Right renal cortex interstitium (tissue), 3 donors: Measurements from ENCODE around the gene KDM5C. TPM values are rescaled to one million over a fixed set of nuclear protein-coding genes. Genes with fewer than 3 reads are reported as not detected.
"Not testable (repeated sequence)": the region's sequence is repeated elsewhere in the genome, so short reads cannot be mapped to it uniquely, and the experiment has no call there.

Experiments
- DNase-seq, 3 donors: peaks; one replicate each; pipeline ENCODE4 v3.0.0-alpha.2; 2013; ENCODE audit warnings: low read depth in 3 of 3, low spot score in 2 of 3
- polyA plus RNA-seq, 3 donors: library from polyadenylated mRNA; unstranded; fragments of 120-200 nt; gene quantifications; one replicate each; pipeline ENCODE4 v1.2.1, GENCODE V29; 2013; ENCODE audit not compliant: insufficient read length in 3 of 3

KDM5C gene
- polyA plus RNA-seq, 3 donors = 59.8 to 71.3 (median 66.8) TPM

DNA sequence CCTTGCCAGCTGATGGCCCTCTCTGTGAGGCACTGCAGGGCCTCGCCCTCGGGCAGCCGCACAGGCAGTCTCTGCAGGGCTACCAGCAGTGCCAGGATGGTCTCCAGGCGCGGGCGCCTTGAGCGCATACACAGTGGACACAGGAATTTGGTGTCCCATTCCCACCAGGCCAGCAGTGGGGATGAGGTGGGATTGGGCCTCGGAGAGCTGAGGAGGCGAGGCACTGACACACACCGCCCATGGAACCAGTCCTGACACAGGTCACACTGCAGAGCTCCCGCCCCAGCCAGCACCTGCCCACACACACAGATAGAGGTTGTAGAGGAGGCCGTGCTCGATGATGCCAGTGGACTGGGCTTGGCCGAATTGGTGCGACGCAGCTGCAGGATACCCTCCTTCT, 30.7 kb downstream of the KDM5C start:
- DNase-seq = no peak

DNA sequence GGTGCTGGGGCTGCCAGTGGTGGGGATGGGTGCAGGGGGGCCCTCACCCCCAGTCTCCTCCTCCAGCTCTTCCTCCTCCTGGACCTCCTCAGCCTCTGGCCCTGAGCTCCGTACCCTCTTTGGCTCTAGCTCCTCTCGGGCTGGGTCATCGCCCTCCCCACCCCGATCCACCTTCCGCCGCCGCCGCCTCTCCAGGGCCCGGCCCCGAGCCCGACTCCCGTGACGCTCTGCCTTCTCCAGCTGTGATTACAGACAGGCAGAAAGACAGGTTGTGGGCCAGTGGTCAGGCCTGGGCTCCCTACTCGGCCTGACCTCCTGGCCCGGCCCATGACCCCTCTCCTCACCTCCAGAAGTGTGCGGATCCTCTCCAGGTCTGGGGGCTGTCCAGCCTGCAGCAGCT, 31.9 kb downstream of the KDM5C start:
- no peak for DNase-seq

DNA sequence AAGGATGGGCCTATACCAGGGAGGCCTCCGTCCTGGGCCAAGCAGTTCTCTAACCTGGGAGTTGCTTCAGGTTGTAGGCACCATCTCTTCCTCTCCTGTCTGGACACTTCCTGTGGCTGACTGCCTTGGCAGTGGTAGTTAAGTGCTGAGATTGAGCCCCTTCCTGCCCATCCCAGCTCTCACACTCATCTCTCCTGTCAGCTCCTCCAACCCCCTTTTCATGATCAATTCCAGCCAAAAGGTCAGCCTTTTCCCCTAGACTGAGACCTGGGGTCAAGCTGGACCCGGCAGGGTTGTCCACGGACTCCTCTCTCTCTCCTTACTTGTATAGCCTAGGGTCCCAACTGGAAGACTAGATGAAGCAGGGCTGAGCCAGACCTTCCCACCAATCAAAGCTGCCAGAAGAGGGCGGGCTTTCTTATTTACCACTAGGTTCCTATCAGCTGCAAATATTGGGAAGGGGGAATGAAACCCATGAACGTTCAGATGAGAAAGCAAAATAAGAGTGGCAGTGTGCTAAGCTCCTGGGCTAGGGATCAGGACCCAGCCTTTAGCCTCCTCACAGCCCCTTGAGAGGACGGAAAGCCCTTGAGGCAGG, 34.5 kb downstream of the KDM5C start:
- no peak for DNase-seq

DNA sequence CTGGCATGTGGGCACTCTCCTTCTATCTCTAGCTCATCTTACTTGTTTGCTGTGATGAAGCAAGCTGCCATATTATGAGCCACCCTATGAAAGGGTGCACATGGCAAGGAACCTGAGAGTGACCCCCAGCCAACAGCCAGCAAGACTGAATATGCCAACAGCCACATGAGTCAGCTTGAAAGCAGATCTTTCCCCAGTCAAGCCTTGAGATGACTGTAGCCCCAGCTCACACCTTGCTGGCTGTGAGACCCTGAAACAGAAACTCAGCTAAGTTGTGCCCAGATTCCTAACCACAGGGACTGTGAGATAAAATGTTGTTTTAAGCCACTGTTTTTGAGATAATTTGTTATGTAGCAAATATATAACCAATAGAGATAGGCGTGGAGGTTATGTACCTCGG, 36.2 kb downstream of the KDM5C start:
- no peak for DNase-seq

DNA sequence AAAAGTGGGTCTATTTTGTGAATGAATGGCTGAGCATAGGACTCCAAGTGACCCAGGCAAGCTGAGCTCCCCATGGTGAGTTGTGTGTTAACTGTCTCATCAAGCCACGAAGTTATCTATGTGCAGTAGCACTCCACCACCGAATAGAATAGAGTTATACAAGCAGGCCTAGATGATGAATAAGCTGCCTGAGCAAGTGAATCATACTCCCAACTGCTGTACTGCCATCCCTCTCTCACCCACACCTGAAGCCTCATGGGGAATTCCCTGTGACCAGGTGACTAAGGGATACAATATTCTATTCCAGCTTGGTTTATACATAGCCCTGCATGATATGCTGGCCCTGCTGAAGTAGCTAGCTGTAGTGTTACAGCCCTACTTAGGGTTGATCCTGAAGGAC, 38.7 kb downstream of the KDM5C start:
- DNase-seq = no peak

DNA sequence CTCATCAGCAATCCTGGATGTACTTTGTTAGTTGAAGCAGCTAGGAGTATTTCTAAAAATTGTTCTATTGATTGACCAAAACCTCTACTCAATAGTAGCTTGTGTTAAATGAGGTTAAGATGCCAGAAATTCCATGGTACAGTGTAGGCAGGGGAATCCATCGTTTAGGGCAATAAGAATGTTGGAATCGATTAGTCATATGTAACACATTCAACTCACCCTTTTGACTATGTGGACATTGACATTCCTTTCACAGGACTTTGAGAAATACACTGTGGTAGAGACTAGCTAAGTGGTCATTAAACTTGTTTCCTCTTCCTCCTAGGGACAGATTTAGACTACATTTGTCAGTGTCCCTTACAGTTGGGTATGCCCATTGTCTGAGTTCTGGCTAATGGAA, 40.2 kb downstream of the KDM5C start:
- no peak for DNase-seq

DNA sequence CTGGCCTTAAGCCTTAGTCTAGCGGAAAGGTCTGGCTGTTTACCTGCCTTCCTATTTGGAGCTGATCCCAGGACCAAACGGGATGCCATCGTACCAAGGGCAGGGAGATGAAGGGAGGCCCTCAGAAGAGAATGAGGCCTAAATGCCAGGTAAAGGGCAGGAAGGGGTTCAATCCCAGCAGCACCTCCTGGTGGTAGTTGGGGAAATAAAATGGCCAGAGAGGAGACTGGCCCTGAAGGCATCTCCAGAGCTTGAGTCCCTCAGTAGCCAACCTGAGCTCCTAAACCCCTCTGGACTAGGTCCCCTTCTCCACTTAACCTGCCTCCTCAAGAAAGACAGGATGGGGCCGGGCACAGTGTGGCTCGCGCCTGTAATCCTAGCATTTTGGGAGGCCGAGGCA, 53.7 kb downstream of the KDM5C start:
- DNase-seq = no peak

DNA sequence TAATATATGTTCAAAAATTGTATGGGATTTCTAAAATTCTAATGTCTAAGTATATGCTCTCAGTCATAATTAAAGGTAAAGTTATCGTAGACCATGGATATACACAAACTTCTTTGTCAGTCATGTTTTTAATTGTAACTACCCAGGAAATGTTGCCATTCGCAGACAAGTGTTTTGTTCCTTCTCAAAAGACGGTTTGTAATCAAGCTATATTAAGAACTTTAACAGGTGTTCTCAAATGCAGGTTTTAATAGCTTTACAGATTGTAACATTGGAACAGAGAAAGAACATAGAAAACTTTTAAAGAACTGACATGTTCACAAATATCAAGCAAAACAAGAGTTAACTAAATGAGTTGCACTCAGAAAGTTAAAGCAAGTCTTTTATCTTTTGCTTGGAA, 58.9 kb downstream of the KDM5C start:
- DNase-seq = no peak

DNA sequence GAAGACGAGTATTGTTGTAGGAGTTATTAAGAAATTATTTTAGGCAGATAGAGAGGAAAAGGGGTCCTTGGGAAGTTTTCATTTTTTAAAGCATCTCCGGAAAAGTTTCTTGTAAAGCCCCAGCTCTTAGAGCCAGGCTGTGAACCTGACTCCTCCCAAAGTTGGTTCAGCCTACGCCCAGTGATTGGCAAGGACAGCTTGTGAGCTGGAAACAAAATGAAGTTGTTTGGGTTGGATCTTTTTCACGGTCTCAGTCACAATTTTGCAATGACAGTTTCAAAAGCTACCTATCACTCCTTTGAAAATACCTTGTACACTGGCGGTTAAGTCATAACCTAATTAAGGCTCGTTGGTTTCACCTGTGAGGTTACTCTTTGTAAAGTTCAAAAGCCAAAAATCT, 60.4 kb downstream of the KDM5C start:
- DNase-seq = not testable (repeated sequence)

DNA sequence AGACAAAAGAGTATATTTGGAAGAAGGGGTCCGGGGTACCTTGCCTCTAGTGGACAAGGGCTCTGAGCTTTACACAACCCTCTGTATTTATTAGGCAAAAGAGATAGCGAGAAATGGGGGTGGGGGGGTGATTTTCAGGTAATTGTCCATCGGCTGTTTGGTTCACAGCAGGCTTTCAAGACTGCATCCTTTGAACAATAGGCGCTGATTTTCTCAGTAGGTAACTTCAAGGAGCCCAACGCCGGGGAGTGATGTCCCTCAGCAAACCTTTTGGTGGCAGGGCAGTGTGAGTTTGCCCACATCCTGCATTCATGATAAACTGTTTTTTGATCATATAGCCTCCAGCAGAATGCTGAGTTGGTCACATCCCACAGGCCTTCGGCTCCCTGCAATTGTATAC, 61.6 kb downstream of the KDM5C start:
- no peak for DNase-seq

DNA sequence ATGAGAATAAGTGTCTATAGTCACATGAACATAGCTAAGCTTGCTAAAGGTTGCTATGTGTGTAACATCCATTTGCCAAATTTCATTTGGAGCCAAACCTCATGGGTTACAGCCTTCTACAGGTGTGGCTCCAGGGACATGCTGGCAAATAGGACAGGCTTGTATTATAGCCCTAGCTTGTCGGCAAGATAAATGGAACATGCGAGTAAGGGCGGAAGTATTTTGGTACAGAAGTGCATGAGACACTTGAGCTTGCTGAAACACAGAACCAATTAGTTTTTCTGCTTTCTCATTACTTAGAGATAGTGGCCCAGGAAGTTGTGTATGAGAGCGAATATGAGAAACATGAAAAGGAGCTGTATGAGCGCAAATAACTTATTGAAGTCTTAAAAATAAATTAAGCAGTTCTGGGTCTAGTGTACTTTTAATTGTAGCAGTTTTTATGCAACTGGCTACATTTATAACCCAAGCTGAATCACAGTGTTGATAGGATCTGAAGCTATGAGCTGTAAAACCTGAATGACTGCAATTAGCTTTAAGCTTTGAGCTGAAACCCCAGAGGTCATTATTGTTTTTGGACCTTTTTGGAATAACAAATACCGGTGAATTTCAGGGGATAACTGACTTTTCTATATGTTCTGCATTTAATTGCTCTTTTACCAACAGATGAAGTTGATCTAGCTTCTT, 64.6 kb downstream of the KDM5C start:
- DNase-seq = no peak

DNA sequence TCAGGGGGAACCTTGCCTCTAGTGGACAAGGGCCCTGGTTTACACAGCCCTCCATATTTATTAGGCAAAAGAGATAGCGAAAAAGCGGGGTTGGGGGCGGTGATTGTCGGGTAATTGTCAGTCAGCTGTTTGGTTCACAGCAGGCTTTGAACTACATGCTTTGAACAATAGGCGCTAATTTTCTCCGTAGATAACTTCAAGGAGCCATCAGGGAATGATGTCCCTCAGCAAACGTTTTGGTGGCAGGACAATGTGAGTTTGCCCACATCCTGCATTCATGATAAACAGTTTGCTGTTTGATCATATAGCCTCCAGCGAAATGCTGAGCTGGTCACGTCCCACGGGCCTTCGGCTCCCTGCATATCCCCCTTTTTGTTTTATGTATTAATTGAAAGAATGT, 65.8 kb downstream of the KDM5C start:
- no peak for DNase-seq

DNA sequence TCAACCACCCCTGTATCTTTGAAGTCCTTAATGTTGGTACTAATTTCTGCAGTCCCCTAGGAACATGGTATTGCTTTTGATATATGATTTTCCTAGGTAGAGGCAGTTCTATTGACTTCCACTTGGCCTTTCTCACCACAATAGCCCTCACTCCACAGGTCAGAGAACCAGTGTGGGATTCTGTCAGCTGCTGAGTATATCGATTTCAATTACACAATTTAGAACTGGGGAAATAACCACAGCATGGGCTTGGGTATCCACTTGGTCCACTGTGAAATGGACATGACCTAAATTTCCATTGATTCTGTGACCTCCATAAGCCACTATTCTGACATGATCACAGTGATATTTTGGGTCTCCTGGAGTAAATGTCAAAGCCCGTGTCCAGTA, 68.8 kb downstream of the KDM5C start:
- no peak for DNase-seq

DNA sequence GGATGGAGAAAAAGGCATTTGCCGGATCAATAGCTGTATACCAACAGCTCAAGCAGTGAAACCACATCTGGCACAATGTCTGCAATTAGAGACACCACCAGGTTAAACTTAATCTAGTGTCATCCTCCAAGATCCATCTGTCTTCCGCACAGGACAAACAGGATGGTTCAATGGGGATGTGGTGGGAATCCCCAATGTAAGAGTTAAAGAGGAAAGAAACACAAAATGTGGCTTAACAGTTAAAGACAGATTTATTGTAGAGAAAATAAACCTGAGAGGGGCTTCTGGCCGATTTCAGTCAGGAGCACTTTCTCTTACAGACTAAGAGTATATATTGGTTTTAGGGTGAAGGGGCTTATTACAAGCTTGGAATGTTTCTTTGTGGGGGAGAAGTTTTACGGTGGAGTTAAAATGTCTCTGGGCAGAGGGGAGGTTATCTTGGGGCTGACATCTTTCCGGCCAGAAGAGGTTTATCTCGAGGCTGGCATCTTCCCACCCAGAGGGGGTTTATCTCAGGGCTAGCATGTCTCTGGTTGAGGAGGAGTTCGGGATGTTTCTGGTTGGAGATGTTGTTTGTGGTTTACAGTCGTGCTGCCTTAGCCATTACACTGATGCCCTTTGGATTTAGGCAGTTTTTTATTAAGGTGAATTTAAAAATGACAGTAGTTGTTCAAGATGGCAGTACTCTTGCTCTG, 69.3 kb downstream of the KDM5C start:
- DNase-seq = no peak

DNA sequence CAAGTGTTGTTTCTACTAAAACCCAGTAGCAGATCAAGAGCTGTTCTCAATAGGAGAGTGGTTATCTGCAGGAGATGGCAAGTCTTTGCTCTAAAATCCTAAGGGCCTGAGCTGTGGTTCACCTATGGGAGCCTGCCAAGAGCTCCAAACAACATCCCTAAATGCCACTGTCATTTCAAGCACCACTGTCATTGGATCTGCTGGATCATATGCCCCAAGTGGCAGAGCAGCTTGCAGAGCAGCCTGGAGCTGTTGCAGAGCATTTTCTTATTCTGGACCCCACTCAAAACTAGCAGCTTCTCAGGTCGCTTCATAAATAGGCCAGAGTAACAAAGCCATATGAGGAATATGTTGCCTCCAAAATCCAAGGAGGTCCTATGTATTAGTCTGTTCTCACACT, 71.4 kb downstream of the KDM5C start:
- no peak for DNase-seq

Other genes starting within 250 kb of the KDM5C start
- gene GPR173, start 176.4 kb downstream of the KDM5C start, polyA plus RNA-seq = 10 to 100 TPM; 13.1 TPM
- 10 to 100 TPM; 22.4 to 34.2 (median 28.2) TPM for gene TSPYL2, start 142.8 kb downstream of the KDM5C start, polyA plus RNA-seq
- 10 to 100 TPM in 2 of 3 donors, 1 to 10 TPM in 1; 9.0 to 34.7 (median 10.2) TPM for gene KANTR, start 131.1 kb downstream of the KDM5C start, polyA plus RNA-seq
- gene IQSEC2, start 56.4 kb upstream of the KDM5C start, polyA plus RNA-seq = 10 to 100 TPM; 12.3 to 13.6 (median 12.9) TPM
- gene SMC1A, start 197.4 kb upstream of the KDM5C start, polyA plus RNA-seq = 100 to 1,000 TPM; 110 to 122 (median 120) TPM
- 1 to 10 TPM; 3.5 to 5.0 (median 5.0) TPM for gene RIBC1, start 197.7 kb upstream of the KDM5C start, polyA plus RNA-seq
- 100 to 1,000 TPM; 112 to 121 (median 117) TPM for gene HSD17B10, start 209.2 kb upstream of the KDM5C start, polyA plus RNA-seq